B cell (primary cell): ENCODE measurements around the gene IGFL4. TPM values are rescaled to one million over a fixed set of nuclear protein-coding genes. Genes with fewer than 3 reads are reported as not detected.

Experiments used
- ATAC-seq: fragments of 200-7000 bp; cut with Tn5 transposase; one replicate; pipeline ENCODE4 v1.10.0; 2021; ENCODE audit warnings: low read depth, mild to moderate bottlenecking, moderate number of reproducible peaks, moderate library complexity
- CTCF ChIA-PET: fragments of 350-600 bp; sonication (Branson Sonifier 250); formaldehyde crosslinking; loops from one replicate; lab custom pipeline; 2021; ENCODE audit warnings: antibody characterized with exemption, inconsistent platforms; lab: Charles Lee
- POLR2A ChIA-PET: fragments of 350-600 bp; sonication (Branson Sonifier 250); formaldehyde crosslinking; loops from one replicate; lab custom pipeline; 2021; ENCODE audit warnings: antibody characterized with exemption; lab: Charles Lee
- DNase-seq: peaks from one replicate; pipeline ENCODE4 v3.0.0; 2013
- H2AFZ ChIP-seq: 2 replicates; pipeline ENCODE4 v1.6.1; 2012; ENCODE audit warnings: mild to moderate bottlenecking, low read depth, low read length; ENCODE audit not compliant: insufficient read depth, poor library complexity, severe bottlenecking
- H3K27ac ChIP-seq, 2 donors: 1 replicate in 1 of 2; 2 replicates in 1 of 2; pipeline ENCODE4 v1.5.1; 2012 to 2013; ENCODE audit warnings: low read length in 2 of 2, mild to moderate bottlenecking in 2 of 2, moderate library complexity in 1 of 2
- H3K27me3 ChIP-seq, 4 experiments: fragments of 200-600 bp in 1 of 4; sonication (generic) in 1 of 4; replicated peaks in 1 of 4; 1 replicate in 2 of 4; 2 replicates in 2 of 4; pipeline versions ENCODE4 v1.6.1 to v1.7.0; 2013 to 2016; ENCODE audit warnings: low read length in 3 of 4, mild to moderate bottlenecking in 2 of 4, mixed read lengths in 1 of 4, moderate library complexity in 1 of 4; ENCODE audit not compliant: insufficient read depth in 4 of 4, control insufficient read depth in 3 of 4; ENCODE audit errors: control extremely low read depth in 1 of 4
- H3K36me3 ChIP-seq, 2 experiments: replicated peaks in 1 of 2; 1 replicate in 1 of 2; 2 replicates in 1 of 2; pipeline versions ENCODE4 v1.6.1 to v1.7.1; 2013; ENCODE audit warnings: low read length in 1 of 2; ENCODE audit not compliant: insufficient read depth in 2 of 2, control insufficient read depth in 1 of 2; ENCODE audit errors: control extremely low read depth in 1 of 2, extremely low read depth in 1 of 2
- H3K4me1 ChIP-seq, 2 donors: fragments of 200-600 bp in 1 of 2; sonication (generic) in 1 of 2; 1 replicate in 1 of 2; 2 replicates in 1 of 2; pipeline versions ENCODE4 v1.5.1 to v1.6.1; 2013 to 2017; ENCODE audit warnings: low read length in 2 of 2; ENCODE audit not compliant: control insufficient read depth in 2 of 2, insufficient read depth in 2 of 2
- H3K4me2 ChIP-seq: replicated peaks from 2 replicates; pipeline ENCODE3; 2012; ENCODE audit warnings: mild to moderate bottlenecking, low read depth, low read length; ENCODE audit not compliant: poor library complexity, severe bottlenecking
- H3K4me3 ChIP-seq, 5 experiments: fragments of 200-600 bp in 1 of 5; sonication (generic) in 1 of 5; 1 replicate in 3 of 5; 2 replicates in 2 of 5; pipeline versions ENCODE4 v1.5.1 to v1.7.0; 2011 to 2016; ENCODE audit warnings: low read length in 4 of 5, mild to moderate bottlenecking in 4 of 5, low read depth in 2 of 5, control low read depth in 1 of 5, moderate library complexity in 1 of 5; ENCODE audit not compliant: insufficient read depth in 1 of 5; ENCODE audit errors: control extremely low read depth in 1 of 5, extremely low read depth in 1 of 5
- H3K79me2 ChIP-seq: fragments of 200-600 bp; sonication (generic); one replicate; pipeline ENCODE4 v1.6.0; 2016; ENCODE audit warnings: low read length; ENCODE audit not compliant: control insufficient read depth, insufficient read depth
- H3K9ac ChIP-seq: fragments of 200-600 bp; sonication (generic); 2 replicates; pipeline ENCODE4 v1.6.1; 2017; ENCODE audit warnings: mild to moderate bottlenecking, low read length, moderate library complexity
- H3K9me3 ChIP-seq, 3 donors: one replicate each; pipeline versions ENCODE4 v1.6.1 to v1.7.1; 2013; ENCODE audit warnings: low read length in 2 of 3; ENCODE audit not compliant: control insufficient read depth in 2 of 3, insufficient read depth in 1 of 3; ENCODE audit errors: control extremely low read depth in 1 of 3
- H4K20me1 ChIP-seq: 2 replicates; pipeline ENCODE4 v1.6.0; 2012; ENCODE audit warnings: mild to moderate bottlenecking, low read length; ENCODE audit not compliant: insufficient read depth, control insufficient read depth, poor library complexity, severe bottlenecking
- H3K27ac Mint-ChIP-seq: one replicate; pipeline ENCODE4 v1.8.0; 2021; ENCODE audit warnings: mixed read lengths
- H3K27me3 Mint-ChIP-seq: one replicate; pipeline ENCODE4 v1.8.0; 2021; ENCODE audit warnings: mixed read lengths
- H3K4me1 Mint-ChIP-seq: one replicate; pipeline ENCODE4 v1.8.0; 2021; ENCODE audit warnings: mixed read lengths
- H3K4me3 Mint-ChIP-seq: one replicate; pipeline ENCODE4 v1.8.0; 2021; ENCODE audit warnings: mixed read lengths
- H3K9me3 Mint-ChIP-seq: one replicate; pipeline ENCODE4 v1.8.0; 2022; ENCODE audit warnings: mixed read lengths; ENCODE audit not compliant: insufficient read depth
- EZH2 ChIP-seq: IDR thresholded peaks from 2 replicates; pipeline ENCODE4 v1.6.1; 2012; ENCODE audit warnings: borderline replicate concordance, low read depth, mild to moderate bottlenecking, moderate library complexity, low read length; ENCODE audit not compliant: insufficient read depth, poor library complexity, severe bottlenecking
- WGBS: methylation state at CpG from one replicate; pipeline ENCODE4 v1.1.5; 2013; ENCODE audit warnings: missing lambda C conversion rate; ENCODE audit not compliant: insufficient coverage; 5-methylcytosine and 5-hydroxymethylcytosine counted together
- intact Hi-C: fragments of 100-400 bp; cut with micrococcal nuclease; formaldehyde crosslinking; loops from one replicate; pipeline ENCODE4 v1.10.0; 2022
- polyA plus RNA-seq: library from polyadenylated mRNA; depleted of rRNA; stranded (reverse); fragments of >200 nt; gene quantifications from 2 replicates; pipeline ENCODE4 v1.2.3, GENCODE V29; 2012
- total RNA-seq, 2 donors: library from RNA; stranded (reverse); fragments of 120-200 nt in 1 of 2; gene quantifications; 1 replicate in 1 of 2; 2 replicates in 1 of 2; pipeline versions ENCODE4 v1.2.3 to v1.2.4, GENCODE V29; 2013 to 2022
- TF ChIP-seq, protein P1 (sequence below): fragments of 200-600 bp; IDR thresholded peaks from one replicate; pipeline ENCODE4 v1.8.0; 2022; ENCODE audit warnings: antibody characterized with exemption, mild to moderate bottlenecking

Gene IGFL4
- total and polyA plus RNA-seq, 2 donors (not counting 1 experiment from before 2014, with no cell fraction given): not detected

DNA sequence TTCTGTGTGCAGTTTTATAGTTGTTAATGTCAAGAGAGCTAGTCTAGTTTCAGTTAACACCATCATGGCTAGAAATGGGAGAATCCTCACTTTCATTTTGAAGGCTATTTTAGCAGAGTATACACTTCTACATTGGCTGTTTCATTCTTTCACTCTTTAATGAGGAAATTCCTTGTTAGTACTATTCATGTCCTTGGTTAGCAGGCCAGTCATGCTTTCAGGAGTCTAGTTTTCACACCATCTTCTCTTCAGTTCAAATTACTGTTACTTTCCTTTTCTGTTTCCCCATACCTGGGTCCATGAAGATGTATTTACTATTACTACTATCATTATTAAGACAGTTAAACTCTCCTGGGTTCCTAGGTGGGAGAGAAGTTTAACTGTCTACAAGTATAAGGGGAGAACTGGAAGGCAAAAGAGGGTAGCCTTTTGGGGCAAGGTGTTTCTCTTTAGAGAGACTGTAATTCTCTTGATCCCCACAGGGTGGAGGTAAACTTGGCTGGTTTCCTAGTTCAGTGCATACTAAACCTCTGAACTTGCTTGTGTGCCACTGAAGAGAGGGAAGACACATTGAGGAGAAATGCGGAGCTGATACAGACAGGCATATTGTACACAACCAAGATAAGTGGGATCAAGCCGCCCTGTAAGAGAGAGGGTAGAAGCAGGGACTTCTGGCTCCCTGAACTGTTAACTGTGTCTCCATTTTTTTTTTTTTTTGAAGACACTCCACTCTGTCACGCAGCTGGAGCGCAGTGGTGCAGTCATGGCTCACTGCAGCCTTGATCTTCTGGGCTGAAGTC lies 41.3 kb upstream of the IGFL4 start:
- H3K4me3 ChIP-seq: no peak overlapping the region
- H4K20me1 ChIP-seq: no peaks in the 10 kb centered on the region
- CTCF ChIA-PET: interaction anchor here (1.6 to 1.8 kb wide), 2 partner anchors 107 to 110 kb away, joined by 5 to 7 read pairs; no protein-coding TSS in a partner anchor
- H3K36me3 ChIP-seq: no peaks in the 10 kb centered on the region
- peaks cover 13% of the 10 kb centered on the region for H3K9me3 Mint-ChIP-seq
- peaks cover 4 to 32% (median 32%) of the 10 kb centered on the region in 3 donors for H3K9me3 ChIP-seq
- H2AFZ ChIP-seq: no peak overlapping the region
- ATAC-seq (no peak), DNase-seq (peak; percentile 12)
- H3K27ac ChIP-seq: no peak overlapping the region
- H3K79me2 ChIP-seq: no peaks in the 10 kb centered on the region
- no peak overlapping the region for H3K4me3 Mint-ChIP-seq
- 54% methylated on average over 4 of the region's 4 CpGs for WGBS
- no peak overlapping the region for H3K4me2 ChIP-seq
- TF ChIP-seq, protein P1, sequence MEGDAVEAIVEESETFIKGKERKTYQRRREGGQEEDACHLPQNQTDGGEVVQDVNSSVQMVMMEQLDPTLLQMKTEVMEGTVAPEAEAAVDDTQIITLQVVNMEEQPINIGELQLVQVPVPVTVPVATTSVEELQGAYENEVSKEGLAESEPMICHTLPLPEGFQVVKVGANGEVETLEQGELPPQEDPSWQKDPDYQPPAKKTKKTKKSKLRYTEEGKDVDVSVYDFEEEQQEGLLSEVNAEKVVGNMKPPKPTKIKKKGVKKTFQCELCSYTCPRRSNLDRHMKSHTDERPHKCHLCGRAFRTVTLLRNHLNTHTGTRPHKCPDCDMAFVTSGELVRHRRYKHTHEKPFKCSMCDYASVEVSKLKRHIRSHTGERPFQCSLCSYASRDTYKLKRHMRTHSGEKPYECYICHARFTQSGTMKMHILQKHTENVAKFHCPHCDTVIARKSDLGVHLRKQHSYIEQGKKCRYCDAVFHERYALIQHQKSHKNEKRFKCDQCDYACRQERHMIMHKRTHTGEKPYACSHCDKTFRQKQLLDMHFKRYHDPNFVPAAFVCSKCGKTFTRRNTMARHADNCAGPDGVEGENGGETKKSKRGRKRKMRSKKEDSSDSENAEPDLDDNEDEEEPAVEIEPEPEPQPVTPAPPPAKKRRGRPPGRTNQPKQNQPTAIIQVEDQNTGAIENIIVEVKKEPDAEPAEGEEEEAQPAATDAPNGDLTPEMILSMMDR: peak; percentile 23
- TF ChIP-seq EZH2: no peak
- H3K4me1 ChIP-seq: peaks cover 0 to 3% of the 10 kb centered on the region in 2 donors
- H3K27me3 ChIP-seq: peaks cover 0 to 32% (median 22%) of the 10 kb centered on the region in 4 experiments
- H3K9ac ChIP-seq: no peak overlapping the region
- H3K27ac Mint-ChIP-seq: no peak overlapping the region
- peaks cover 59% of the 10 kb centered on the region for H3K27me3 Mint-ChIP-seq
- no peaks in the 10 kb centered on the region for H3K4me1 Mint-ChIP-seq
- POLR2A ChIA-PET: no interaction called here
- intact Hi-C loops: no loop called here

- CTCF ChIA-PET: interaction anchor here (1.6 kb wide), 1 partner anchor 184 kb away, joined by 3 read pairs; no protein-coding TSS in a partner anchor
- POLR2A ChIA-PET: no interaction called here
- Histone ChIP-seq H2AFZ (no peak overlapping the region), H3K36me3 (no peaks in the 10 kb centered on the region), H3K79me2 (no peaks in the 10 kb centered on the region), H3K27me3 (peaks cover 3 to 44% (median 34%) of the 10 kb centered on the region in 4 experiments), H3K9ac (no peak overlapping the region), H3K4me1 (peaks cover 4 to 7% of the 10 kb centered on the region in 2 donors), H3K9me3 (peaks cover 2 to 25% (median 17%) of the 10 kb centered on the region in 3 donors), H3K27ac (no peak overlapping the region), H3K4me2 (no peak overlapping the region), H3K4me3 (no peak overlapping the region), H4K20me1 (no peaks in the 10 kb centered on the region)
- Mint-ChIP-seq H3K4me3 (no peak overlapping the region), H3K27me3 (peaks cover 72% of the 10 kb centered on the region), H3K27ac (no peak overlapping the region), H3K9me3 (peaks cover 4% of the 10 kb centered on the region), H3K4me1 (no peaks in the 10 kb centered on the region)
- TF ChIP-seq EZH2: no peak
- TF ChIP-seq, protein P1: no peak
- intact Hi-C loops: no loop called here
- DNase-seq (no peak), ATAC-seq (no peak)
- WGBS: 53% methylated on average over 3 of the region's 3 CpGs
Measured at GRCh38 chr19:46080561-46080960, 39.8 kb upstream of the IGFL4 start.
